H1 (cell line): Measurements from ENCODE around the gene C6orf163. TPM values are rescaled to one million over a fixed set of nuclear protein-coding genes. Genes with fewer than 3 reads are reported as not detected.

ENCODE experiments used
- CBX8 ChIP-seq: fragments of 300-800, 300-1000 bp; sonication (generic); IDR thresholded peaks from 2 replicates; pipeline ENCODE4 v1.7.1; 2016; ENCODE audit warnings: low read depth, low read length, borderline replicate concordance
- CHD1 ChIP-seq: IDR thresholded peaks from 2 replicates; pipeline ENCODE4 v1.6.1; 2012; ENCODE audit warnings: low read depth, low read length, improper control_type of control experiment
- CHD7 ChIP-seq: fragments of 300-600 bp; sonication (generic); IDR thresholded peaks from 2 replicates; pipeline ENCODE4 v1.7.1; 2012; ENCODE audit warnings: low read length, moderate library complexity, mild to moderate bottlenecking, inconsistent platforms; ENCODE audit not compliant: insufficient replicate concordance
- HDAC6 ChIP-seq: IDR thresholded peaks from one replicate; pipeline ENCODE4 v1.7.1; 2012; ENCODE audit warnings: low read depth, mild to moderate bottlenecking, inconsistent platforms, low read length, moderate library complexity
- MAX ChIP-seq: IDR thresholded peaks from 2 replicates; pipeline ENCODE4 v1.6.1; 2012; ENCODE audit warnings: inconsistent platforms
- POLR2AphosphoS5 ChIP-seq: IDR thresholded peaks from 2 replicates; pipeline ENCODE4 v1.6.1; 2011; ENCODE audit warnings: low read depth, low read length
- TAF1 ChIP-seq: IDR thresholded peaks from 2 replicates; pipeline ENCODE4 v1.6.1; 2011; ENCODE audit warnings: mild to moderate bottlenecking, low read depth, low read length
- polyA plus RNA-seq, 7 experiments: library from polyadenylated mRNA; depleted of rRNA in 3 of 7; stranded (reverse) in 5 of 7; unstranded in 2 of 7; fragments of >200 nt in 5 of 7; fragments of 200-250 nt in 2 of 7; gene quantifications; 1 replicate in 5 of 7; 2 replicates in 1 of 7; 4 replicates in 1 of 7; pipeline versions ENCODE4 v1.2.1 to v1.2.3, GENCODE V29; 2011 to 2013; ENCODE audit warnings: missing spikeins in 2 of 7, mixed read lengths in 2 of 7
- total RNA-seq: library from RNA; stranded (reverse); fragmentation: NEBNext Ultra II Directional; extraction: Animal tissue kit (Norgen Biotek cat#: 25700); gene quantifications from 2 replicates; pipeline ENCODE4 v1.2.1, GENCODE V29; 2021

The C6orf163 gene
- total and polyA plus RNA-seq, 2 of the 8 experiments (the other 6 are each of a cell fraction or from before 2014, with no cell fraction given) = 0.36 to 1.5 TPM

DNA sequence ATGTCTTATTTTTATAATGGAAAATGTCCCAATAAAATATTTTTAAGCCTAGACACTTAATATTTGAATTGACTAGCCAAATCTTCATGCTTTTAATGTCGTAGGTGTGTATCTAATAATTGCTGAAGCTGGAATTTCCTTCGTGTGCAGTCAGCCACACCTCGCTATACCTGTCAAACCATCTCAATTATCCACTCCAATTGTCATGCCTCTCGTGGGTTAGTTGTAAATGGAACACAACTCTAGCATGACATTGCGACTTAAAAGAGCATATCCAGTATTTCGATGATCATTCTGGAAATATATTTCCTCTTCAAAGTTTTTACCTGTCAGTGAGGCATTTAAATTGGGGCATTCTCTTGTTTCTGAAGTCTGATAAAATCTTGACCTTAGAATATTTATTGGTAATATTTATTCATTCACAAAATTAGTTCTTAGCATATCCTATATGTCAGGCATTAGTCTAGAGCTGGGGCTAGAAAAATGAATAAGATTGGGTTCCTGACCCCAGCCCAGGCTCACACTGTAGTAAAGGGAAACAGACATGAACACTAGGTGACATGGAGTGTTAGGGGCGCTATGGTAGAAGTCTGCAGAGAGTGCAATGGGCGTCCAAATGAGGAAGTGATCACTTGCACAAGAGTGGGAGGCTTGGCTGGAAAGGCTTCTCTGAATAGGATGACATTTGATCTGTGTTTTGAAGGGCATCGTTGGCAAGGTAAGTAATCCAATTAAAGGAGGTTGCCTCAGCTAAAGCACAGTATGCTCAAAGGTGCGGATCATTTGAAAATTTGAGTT lies 52.2 kb downstream of the C6orf163 start (continued):
- no peak for TF ChIP-seq CBX8
- TF ChIP-seq CHD1 = no peak
- TF ChIP-seq HDAC6 = no peak
- TF ChIP-seq CHD7 = no peak
- TF ChIP-seq POLR2AphosphoS5 = no peak
- no peak for TF ChIP-seq MAX
- TF ChIP-seq TAF1 = no peak
